Naive thymus-derived CD4-positive, alpha-beta T cell (primary cell): Measurements from ENCODE around the gene MAGEA12. TPM values are rescaled to one million over a fixed set of nuclear protein-coding genes. Genes with fewer than 3 reads are reported as not detected.
"Not testable (repeated sequence)": the region's sequence is repeated elsewhere in the genome, so short reads cannot be mapped to it uniquely, and the experiment has no call there.

Source experiments
- ATAC-seq: fragments of 150-1000 bp; cut with Tn5 transposase; 2 replicates; pipeline ENCODE4 v1.10.0; 2021; ENCODE audit warnings: mild to moderate bottlenecking, moderate library complexity
- CTCF ChIA-PET: fragments of 350-600 bp; sonication (Branson Sonifier 250); formaldehyde crosslinking; loops from one replicate; lab custom pipeline; 2021; ENCODE audit warnings: antibody characterized with exemption; lab: Charles Lee
- POLR2A ChIA-PET: fragments of 350-600 bp; sonication (Branson Sonifier 250); formaldehyde crosslinking; loops from one replicate; lab custom pipeline; 2021; ENCODE audit warnings: antibody characterized with exemption, inconsistent platforms; lab: Charles Lee
- DNase-seq, 9 donors: peaks; one replicate each; pipeline versions ENCODE4 v3.0.0 to v3.0.0-alpha.2; 2020 to 2022; ENCODE audit warnings: mixed read lengths in 1 of 9
- H3K27ac ChIP-seq: one replicate; pipeline ENCODE4 v1.7.0; 2013; ENCODE audit warnings: mild to moderate bottlenecking, low read depth, low read length, moderate library complexity
- H3K27me3 ChIP-seq, 2 donors: one replicate each; pipeline ENCODE4 v1.7.0; 2013; ENCODE audit warnings: low read length in 2 of 2, mild to moderate bottlenecking in 2 of 2, moderate library complexity in 2 of 2; ENCODE audit not compliant: control insufficient read depth in 2 of 2, insufficient read depth in 2 of 2
- H3K36me3 ChIP-seq, 3 experiments: 1 replicate in 2 of 3; 2 replicates in 1 of 3; pipeline ENCODE4 v1.7.0; 2013; ENCODE audit warnings: low read length in 3 of 3, mild to moderate bottlenecking in 3 of 3, moderate library complexity in 1 of 3; ENCODE audit not compliant: insufficient read depth in 3 of 3, control insufficient read depth in 2 of 3
- H3K4me1 ChIP-seq, 2 donors: one replicate each; pipeline ENCODE4 v1.7.0; 2013; ENCODE audit warnings: low read length in 2 of 2, mild to moderate bottlenecking in 2 of 2, moderate library complexity in 1 of 2; ENCODE audit not compliant: control insufficient read depth in 2 of 2, insufficient read depth in 2 of 2
- H3K4me3 ChIP-seq: 2 replicates; pipeline ENCODE4 v1.7.0; 2013; ENCODE audit warnings: mild to moderate bottlenecking, low read length
- H3K9me3 ChIP-seq, 3 experiments: 1 replicate in 2 of 3; 2 replicates in 1 of 3; pipeline ENCODE4 v1.7.0; 2013; ENCODE audit warnings: low read length in 3 of 3; ENCODE audit not compliant: control insufficient read depth in 2 of 3
- H3K27ac Mint-ChIP-seq, 9 donors: one replicate each; pipeline ENCODE4 v1.8.0; 2020 to 2022; ENCODE audit warnings: mixed read lengths in 9 of 9, mild to moderate bottlenecking in 8 of 9, moderate library complexity in 5 of 9, inconsistent platforms in 2 of 9
- H3K27me3 Mint-ChIP-seq, 5 donors: one replicate each; pipeline ENCODE4 v1.8.0; 2021 to 2022; ENCODE audit warnings: mixed read lengths in 5 of 5, mild to moderate bottlenecking in 1 of 5
- H3K36me3 Mint-ChIP-seq, 5 donors: one replicate each; pipeline ENCODE4 v1.8.0; 2020 to 2022; ENCODE audit warnings: mixed read lengths in 5 of 5, mild to moderate bottlenecking in 3 of 5, inconsistent platforms in 1 of 5
- H3K4me1 Mint-ChIP-seq, 7 donors: one replicate each; pipeline ENCODE4 v1.8.0; 2020 to 2022; ENCODE audit warnings: mixed read lengths in 7 of 7, mild to moderate bottlenecking in 3 of 7, inconsistent platforms in 1 of 7
- H3K4me3 Mint-ChIP-seq, 10 donors: one replicate each; pipeline ENCODE4 v1.8.0; 2020 to 2022; ENCODE audit warnings: mild to moderate bottlenecking in 10 of 10, mixed read lengths in 10 of 10, moderate library complexity in 6 of 10, inconsistent platforms in 2 of 10
- H3K9me3 Mint-ChIP-seq, 11 donors: one replicate each; pipeline ENCODE4 v1.8.0; 2020 to 2022; ENCODE audit warnings: mixed read lengths in 11 of 11, mild to moderate bottlenecking in 4 of 11, inconsistent platforms in 1 of 11, moderate library complexity in 1 of 11
- intact Hi-C, 2 donors: fragments of 100-400 bp; cut with micrococcal nuclease; formaldehyde crosslinking; loops; one replicate each; pipeline ENCODE4 v1.15.1; 2023
- polyA plus RNA-seq, 2 donors: library from polyadenylated mRNA; unstranded; fragments of 300-500 nt; fragmentation: Illumina TruSeq; gene quantifications; one replicate each; pipeline ENCODE4 v1.2.3, GENCODE V29; 2021
- total RNA-seq, 6 experiments: library from RNA in 5 of 6; stranded (reverse) in 5 of 6; gene quantifications; 1 replicate in 5 of 6; 2 replicates in 1 of 6; pipeline ENCODE4 v1.2.3 and lab custom pipeline; 2021 to 2026

Gene MAGEA12
- total and polyA plus RNA-seq, 7 experiments from 2014 or later: not detected

DNA sequence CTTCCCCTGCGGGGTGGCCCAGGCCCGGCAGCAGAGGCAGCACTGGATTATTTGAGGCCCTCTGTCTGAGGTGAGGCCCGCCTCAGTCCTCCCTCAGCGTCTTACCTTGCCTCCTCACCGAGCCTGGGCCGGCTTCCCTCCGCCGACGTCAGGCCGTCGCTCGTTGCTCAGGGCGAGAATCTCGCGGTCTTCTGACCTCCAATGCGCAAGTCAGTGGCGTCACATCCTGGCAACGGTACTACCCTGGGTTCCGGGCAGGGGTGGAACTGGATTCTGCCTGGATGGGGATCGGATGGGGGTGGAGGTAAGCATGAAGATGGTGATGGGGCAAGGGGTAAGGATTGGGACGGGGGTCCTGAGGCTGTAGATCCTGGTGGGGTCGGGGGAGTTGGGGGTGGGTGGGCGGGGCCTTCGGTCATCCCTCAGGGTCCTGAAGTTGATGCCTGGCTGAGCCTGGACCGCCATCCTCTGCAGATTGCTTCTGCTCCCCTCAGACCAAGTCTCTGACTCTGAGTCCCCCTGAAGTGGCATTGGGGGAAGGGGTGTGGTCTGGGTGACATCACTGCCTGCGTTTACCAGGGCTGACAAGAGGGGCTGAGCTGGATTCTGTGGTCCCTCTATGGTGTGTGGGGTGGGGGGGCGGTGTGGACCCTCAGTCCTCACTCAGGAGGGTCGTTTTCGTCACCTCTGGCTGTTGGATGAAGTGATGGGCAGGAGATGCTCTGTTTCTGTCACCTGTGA, 36.2 kb downstream of the MAGEA12 start, which contains the start of gene MAGEA6:
Gene MAGEA6 (minus strand): TSS at position 141 of the 741 bp plus-strand sequence. CDS start 2,039 bp downstream, outside the sequence.
- DNase-seq, H3K36me3 ChIP-seq, intact Hi-C loops, CTCF ChIA-PET, H3K27me3 ChIP-seq, H3K27ac ChIP-seq, H3K4me1 ChIP-seq, H3K4me3 Mint-ChIP-seq, H3K9me3 ChIP-seq, H3K4me1 Mint-ChIP-seq, H3K4me3 ChIP-seq, H3K36me3 Mint-ChIP-seq, ATAC-seq, H3K9me3 Mint-ChIP-seq, H3K27ac Mint-ChIP-seq, H3K27me3 Mint-ChIP-seq, POLR2A ChIA-PET: not testable (repeated sequence)

DNA sequence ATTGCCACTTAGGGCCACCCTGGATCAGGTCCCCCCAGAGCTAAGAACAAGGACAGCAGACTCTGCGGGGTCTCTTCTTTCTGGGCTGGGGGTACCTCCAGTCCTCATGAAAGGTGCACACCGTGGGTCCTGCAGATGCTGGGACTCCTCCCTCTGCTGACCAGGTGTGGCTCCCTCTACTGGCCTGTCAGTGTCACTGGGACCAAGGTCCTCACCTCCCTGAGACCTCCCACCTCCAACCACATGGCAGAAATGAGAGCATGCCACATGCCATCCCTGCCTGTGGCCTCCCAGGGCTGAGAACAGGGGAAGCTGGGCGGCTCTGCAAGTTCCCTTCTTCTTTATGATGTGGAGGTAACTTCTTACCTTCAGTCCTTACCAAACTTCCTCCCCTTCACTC, 53.5 kb downstream of the MAGEA12 start:
- H3K9me3 Mint-ChIP-seq, H3K27ac ChIP-seq, H3K4me1 ChIP-seq, H3K27me3 ChIP-seq, POLR2A ChIA-PET, H3K4me3 Mint-ChIP-seq, CTCF ChIA-PET, intact Hi-C loops, DNase-seq, H3K4me3 ChIP-seq, H3K36me3 Mint-ChIP-seq, H3K4me1 Mint-ChIP-seq, H3K27me3 Mint-ChIP-seq, ATAC-seq, H3K36me3 ChIP-seq, H3K9me3 ChIP-seq, H3K27ac Mint-ChIP-seq: not testable (repeated sequence)

Other genes starting within 250 kb of the MAGEA12 start
- gene GABRQ, start 95.9 kb upstream of the MAGEA12 start, total RNA-seq: under 1 TPM in 1 of 5 experiments, not detected in 4; 0.07 TPM
- not detected for gene GABRQ, start 95.9 kb upstream of the MAGEA12 start, polyA plus RNA-seq
- gene MAGEA3, start 35.0 kb upstream of the MAGEA12 start, total RNA-seq: not detected
- not detected for gene MAGEA3, start 35.0 kb upstream of the MAGEA12 start, polyA plus RNA-seq
- not detected for gene CSAG2, start 24.5 kb upstream of the MAGEA12 start, total RNA-seq
- gene CSAG2, start 24.5 kb upstream of the MAGEA12 start, polyA plus RNA-seq: not detected
- not detected for gene MAGEA2B, start 19.1 kb upstream of the MAGEA12 start, total RNA-seq
- gene MAGEA2B, start 19.1 kb upstream of the MAGEA12 start, polyA plus RNA-seq: not detected
- gene CSAG1, start within 50 bp of the MAGEA12 start, total RNA-seq: not detected
- gene CSAG1, start within 50 bp of the MAGEA12 start, polyA plus RNA-seq: not detected
- not detected for gene MAGEA2, start 20.1 kb downstream of the MAGEA12 start, total RNA-seq
- not detected for gene MAGEA2, start 20.1 kb downstream of the MAGEA12 start, polyA plus RNA-seq
- 1 to 10 TPM in 1 of 5 experiments, not detected in 4; 8.3 TPM for gene CSAG3, start 25.5 kb downstream of the MAGEA12 start, total RNA-seq
- gene CSAG3, start 25.5 kb downstream of the MAGEA12 start, polyA plus RNA-seq: not detected
- not detected for gene MAGEA6, start 35.9 kb downstream of the MAGEA12 start, total RNA-seq
- gene MAGEA6, start 35.9 kb downstream of the MAGEA12 start, polyA plus RNA-seq: not detected
- 10 to 100 TPM in 1 of 5 experiments, 1 to 10 TPM in 4; 7.0 to 10.9 (median 7.6) TPM for gene CETN2, start 97.0 kb downstream of the MAGEA12 start, total RNA-seq
- gene CETN2, start 97.0 kb downstream of the MAGEA12 start, polyA plus RNA-seq: 10 to 100 TPM; 27.0 to 28.2 TPM
- 10 to 100 TPM in 1 of 5 experiments, 1 to 10 TPM in 4; 3.3 to 13.9 (median 7.2) TPM for gene NSDHL, start 97.3 kb downstream of the MAGEA12 start, total RNA-seq
- gene NSDHL, start 97.3 kb downstream of the MAGEA12 start, polyA plus RNA-seq: 10 to 100 TPM; 11.3 to 14.6 TPM
- gene ZNF185, start 164.3 kb downstream of the MAGEA12 start, total RNA-seq: 10 to 100 TPM in 1 of 5 experiments, 1 to 10 TPM in 3, under 1 TPM in 1; 0.58 to 16.0 (median 3.2) TPM
- 1 to 10 TPM; 2.0 to 4.6 TPM for gene ZNF185, start 164.3 kb downstream of the MAGEA12 start, polyA plus RNA-seq